H1 (cell line): ENCODE data around the gene CYP2W1. TPM values are rescaled to one million over a fixed set of nuclear protein-coding genes. Genes with fewer than 3 reads are reported as not detected.
A peak's percentile ranks its signal among the peaks of the same experiment; 100 is the strongest.

ENCODE experiments used
- CTCF ChIA-PET: fragments of 300-600 bp; sonication (Branson Sonifier 250); formaldehyde crosslinking; loops from one replicate; lab custom pipeline; 2021; ENCODE audit not compliant: partially characterized antibody; lab: Charles Lee
- POLR2A ChIA-PET: fragments of 300-600 bp; sonication (Branson Sonifier 250); formaldehyde crosslinking; loops from one replicate; lab custom pipeline; 2021; ENCODE audit warnings: inconsistent platforms; ENCODE audit not compliant: partially characterized antibody; lab: Charles Lee
- DNase-seq, 2 experiments: peaks; one replicate each; pipeline versions ENCODE4 v3.0.0 to v3.0.0-alpha.2; 2010 to 2022; ENCODE audit warnings: low spot score in 2 of 2, low read depth in 1 of 2, mixed read lengths in 1 of 2
- FAIRE-seq: peaks from 2 replicates; lab custom pipeline; 2011; peaks lifted over from hg19 to GRCh38; lab: Jason Lieb, UNC
- H2AFZ ChIP-seq: 2 replicates; pipeline ENCODE4 v1.8.1; 2012; ENCODE audit warnings: low read length, inconsistent platforms
- H2AK5ac ChIP-seq: 2 replicates; pipeline ENCODE4 v1.6.1; 2013; ENCODE audit warnings: low read depth, low read length
- H2BK120ac ChIP-seq: replicated peaks from 2 replicates; pipeline ENCODE3; 2013; ENCODE audit warnings: low read depth, low read length, inconsistent platforms
- H2BK12ac ChIP-seq: 2 replicates; pipeline ENCODE4 v1.6.1; 2013; ENCODE audit warnings: low read depth, low read length
- H2BK15ac ChIP-seq: 2 replicates; pipeline ENCODE4 v1.6.1; 2013; ENCODE audit warnings: low read length
- H2BK20ac ChIP-seq: 2 replicates; pipeline ENCODE4 v1.6.1; 2013; ENCODE audit warnings: low read length
- H2BK5ac ChIP-seq: 2 replicates; pipeline ENCODE4 v1.6.1; 2013; ENCODE audit warnings: low read depth, low read length
- H3K14ac ChIP-seq: 2 replicates; pipeline ENCODE4 v1.6.1; 2013; ENCODE audit warnings: inconsistent platforms; ENCODE audit not compliant: insufficient read length
- H3K18ac ChIP-seq: 2 replicates; pipeline ENCODE4 v1.6.1; 2013; ENCODE audit warnings: low read length; ENCODE audit errors: extremely low read depth
- H3K23ac ChIP-seq: 2 replicates; pipeline ENCODE4 v1.6.1; 2013; ENCODE audit warnings: inconsistent platforms; ENCODE audit not compliant: insufficient read length
- H3K23me2 ChIP-seq: 2 replicates; pipeline ENCODE4 v1.6.1; 2013; ENCODE audit warnings: low read depth, low read length
- H3K27ac ChIP-seq: 2 replicates; pipeline ENCODE4 v1.6.1; 2011; ENCODE audit warnings: low read depth, low read length, inconsistent platforms
- H3K27me3 ChIP-seq, 4 experiments: replicated peaks in 1 of 4; 1 replicate in 1 of 4; 2 replicates in 3 of 4; pipeline versions ENCODE4 v1.6.1 to v1.8.1; 2011 to 2013; ENCODE audit warnings: low read length in 3 of 4, mild to moderate bottlenecking in 3 of 4, inconsistent platforms in 2 of 4, mixed read lengths in 2 of 4, moderate library complexity in 1 of 4; ENCODE audit not compliant: control insufficient read depth in 3 of 4, insufficient read depth in 3 of 4; ENCODE audit errors: extremely low read depth in 1 of 4
- H3K36me3 ChIP-seq, 4 experiments: 2 replicates each; pipeline versions ENCODE4 v1.6.1 to v1.8.1; 2011 to 2013; ENCODE audit warnings: mild to moderate bottlenecking in 4 of 4, low read length in 3 of 4, moderate library complexity in 2 of 4, control low read depth in 1 of 4, inconsistent platforms in 1 of 4; ENCODE audit not compliant: insufficient read depth in 4 of 4, control insufficient read depth in 2 of 4
- H3K4ac ChIP-seq: replicated peaks from 2 replicates; pipeline ENCODE3; 2013; ENCODE audit warnings: low read length, low read depth, mixed read lengths, inconsistent platforms; ENCODE audit not compliant: insufficient read length
- H3K4me1 ChIP-seq, 4 experiments: replicated peaks in 1 of 4; 1 replicate in 1 of 4; 2 replicates in 3 of 4; pipeline versions ENCODE4 v1.6.1 to v1.8.1; 2011 to 2013; ENCODE audit warnings: low read length in 3 of 4, inconsistent platforms in 2 of 4, mixed read lengths in 1 of 4; ENCODE audit not compliant: insufficient read depth in 4 of 4, control insufficient read depth in 3 of 4
- H3K4me2 ChIP-seq, 2 experiments: 2 replicates each; pipeline versions ENCODE4 v1.6.1 to v1.8.1; 2011 to 2013; ENCODE audit warnings: low read depth in 2 of 2, low read length in 2 of 2, control low read depth in 1 of 2, inconsistent platforms in 1 of 2, mild to moderate bottlenecking in 1 of 2; ENCODE audit not compliant: insufficient read depth in 1 of 2
- H3K4me3 ChIP-seq, 4 experiments: fragments of 200-600, 300-600 bp in 1 of 4; sonication (generic), shearing (Covaris generic), sonication (Bioruptor Twin) in 1 of 4; 2 replicates each; pipeline versions ENCODE4 v1.5.1 to v1.8.1; 2011 to 2016; ENCODE audit warnings: low read length in 4 of 4, low read depth in 3 of 4, control low read depth in 2 of 4, inconsistent platforms in 2 of 4, mild to moderate bottlenecking in 2 of 4, mixed read lengths in 1 of 4, moderate library complexity in 1 of 4; ENCODE audit not compliant: insufficient read depth in 2 of 4; ENCODE audit errors: extremely low read depth in 1 of 4
- H3K56ac ChIP-seq: replicated peaks from 2 replicates; pipeline ENCODE3; 2013; ENCODE audit warnings: low read depth, mild to moderate bottlenecking, mixed read lengths, low read length, inconsistent platforms; ENCODE audit not compliant: insufficient read length
- H3K79me1 ChIP-seq: 2 replicates; pipeline ENCODE4 v1.6.1; 2013; ENCODE audit warnings: low read depth, low read length, control low read depth
- H3K79me2 ChIP-seq, 2 experiments: 2 replicates each; pipeline versions ENCODE4 v1.6.1 to v1.8.1; 2012 to 2013; ENCODE audit warnings: low read length in 2 of 2, mild to moderate bottlenecking in 2 of 2, inconsistent platforms in 1 of 2; ENCODE audit not compliant: insufficient read depth in 2 of 2, control insufficient read depth in 1 of 2
- H3K9ac ChIP-seq, 4 experiments: replicated peaks in 1 of 4; 1 replicate in 1 of 4; 2 replicates in 3 of 4; pipeline versions ENCODE4 v1.6.1 to v1.8.1; 2011 to 2013; ENCODE audit warnings: low read depth in 3 of 4, low read length in 3 of 4, control low read depth in 2 of 4, mild to moderate bottlenecking in 2 of 4, moderate library complexity in 2 of 4, inconsistent platforms in 1 of 4; ENCODE audit errors: extremely low read depth in 1 of 4
- H3K9me3 ChIP-seq, 2 experiments: 2 replicates each; pipeline versions ENCODE4 v1.6.1 to v1.8.1; 2012 to 2013; ENCODE audit warnings: mild to moderate bottlenecking in 2 of 2, moderate library complexity in 2 of 2, control low read depth in 1 of 2, inconsistent platforms in 1 of 2, low read depth in 1 of 2, low read length in 1 of 2, mixed read lengths in 1 of 2; ENCODE audit not compliant: insufficient read depth in 2 of 2
- H4K20me1 ChIP-seq, 2 experiments: replicated peaks in 1 of 2; 2 replicates each; pipeline versions ENCODE3 to v1.8.1; 2011 to 2013; ENCODE audit warnings: inconsistent platforms in 2 of 2, low read length in 2 of 2, mild to moderate bottlenecking in 1 of 2; ENCODE audit not compliant: insufficient read depth in 2 of 2, control insufficient read depth in 1 of 2
- H4K5ac ChIP-seq: 2 replicates; pipeline ENCODE4 v1.6.1; 2013; ENCODE audit warnings: low read length, low read depth, mixed read lengths, inconsistent platforms; ENCODE audit not compliant: insufficient read length
- H4K8ac ChIP-seq: 2 replicates; pipeline ENCODE4 v1.8.0; 2013; ENCODE audit warnings: mild to moderate bottlenecking, moderate library complexity, low read length, inconsistent platforms; ENCODE audit not compliant: insufficient read depth; ENCODE audit errors: extremely low read depth
- H4K91ac ChIP-seq: replicated peaks from 2 replicates; pipeline ENCODE3; 2013; ENCODE audit warnings: low read length, mixed read lengths, inconsistent platforms; ENCODE audit not compliant: insufficient read length
- KDM5A ChIP-seq: fragments of 200-600 bp; IDR thresholded peaks from 2 replicates; pipeline ENCODE4 v1.7.1; 2012; ENCODE audit warnings: mild to moderate bottlenecking, low read length, inconsistent platforms, mixed read lengths
- POU5F1 ChIP-seq: IDR thresholded peaks from 2 replicates; pipeline ENCODE4 v1.6.1; 2011; ENCODE audit warnings: low read depth, mild to moderate bottlenecking, low read length, moderate library complexity
- RFX5 ChIP-seq: IDR thresholded peaks from 2 replicates; pipeline ENCODE4 v1.6.1; 2011; ENCODE audit warnings: low read depth, low read length, improper control_type of control experiment, borderline replicate concordance
- RXRA ChIP-seq: IDR thresholded peaks from 2 replicates; pipeline ENCODE4 v1.6.1; 2011; ENCODE audit warnings: low read depth, mild to moderate bottlenecking, low read length, moderate library complexity; ENCODE audit not compliant: insufficient read depth
- SIN3A ChIP-seq, 2 experiments: IDR thresholded peaks in 1 of 2; conservative IDR thresholded peaks in 1 of 2; 2 replicates each; pipeline ENCODE4 v1.6.1; 2011 to 2012; ENCODE audit warnings: low read length in 2 of 2, improper control_type of control experiment in 1 of 2, low read depth in 1 of 2, mild to moderate bottlenecking in 1 of 2
- SP1 ChIP-seq: IDR thresholded peaks from 2 replicates; pipeline ENCODE4 v1.6.1; 2011; ENCODE audit warnings: low read depth, low read length
- TEAD4 ChIP-seq: IDR thresholded peaks from 2 replicates; pipeline ENCODE4 v1.6.1; 2012; ENCODE audit warnings: low read depth, low read length, inconsistent platforms, mixed read lengths
- ZNF274 ChIP-seq: IDR thresholded peaks from 2 replicates; pipeline ENCODE4 v1.7.0; 2012; ENCODE audit warnings: low read length, borderline replicate concordance; ENCODE audit errors: extremely low read depth
- WGBS, 2 experiments: shearing (Covaris generic) in 1 of 2; methylation state at CpG; one replicate each; pipeline versions ENCODE4 v1.1.6 to v1.1.7; 2013 to 2015; ENCODE audit warnings: low lambda C conversion rate in 2 of 2, mixed read lengths in 2 of 2, inconsistent platforms in 1 of 2, low coverage in 1 of 2, missing lambda C conversion rate in 1 of 2; ENCODE audit not compliant: insufficient replicate concordance in 2 of 2, insufficient coverage in 1 of 2, insufficient read length in 1 of 2; ENCODE audit errors: extremely low coverage in 1 of 2, missing lambda C conversion rate in 1 of 2; 5-methylcytosine and 5-hydroxymethylcytosine counted together
- polyA plus RNA-seq, 7 experiments: library from polyadenylated mRNA; depleted of rRNA in 3 of 7; stranded (reverse) in 5 of 7; unstranded in 2 of 7; fragments of >200 nt in 5 of 7; fragments of 200-250 nt in 2 of 7; gene quantifications; 1 replicate in 5 of 7; 2 replicates in 1 of 7; 4 replicates in 1 of 7; pipeline versions ENCODE4 v1.2.1 to v1.2.3, GENCODE V29; 2011 to 2013; ENCODE audit warnings: missing spikeins in 2 of 7, mixed read lengths in 2 of 7
- total RNA-seq: library from RNA; stranded (reverse); fragmentation: NEBNext Ultra II Directional; extraction: Animal tissue kit (Norgen Biotek cat#: 25700); gene quantifications from 2 replicates; pipeline ENCODE4 v1.2.1, GENCODE V29; 2021
- TF ChIP-seq, protein P1 (sequence below): IDR thresholded peaks from 2 replicates; pipeline ENCODE4 v1.6.1; 2012; ENCODE audit warnings: low read length, inconsistent platforms
- TF ChIP-seq, protein P2 (sequence below): IDR thresholded peaks from 2 replicates; pipeline ENCODE4 v1.6.1; 2012; ENCODE audit warnings: inconsistent platforms

CYP2W1 gene
- total and polyA plus RNA-seq, 2 of the 8 experiments (the other 6 are each of a cell fraction or from before 2014, with no cell fraction given): not detected

DNA sequence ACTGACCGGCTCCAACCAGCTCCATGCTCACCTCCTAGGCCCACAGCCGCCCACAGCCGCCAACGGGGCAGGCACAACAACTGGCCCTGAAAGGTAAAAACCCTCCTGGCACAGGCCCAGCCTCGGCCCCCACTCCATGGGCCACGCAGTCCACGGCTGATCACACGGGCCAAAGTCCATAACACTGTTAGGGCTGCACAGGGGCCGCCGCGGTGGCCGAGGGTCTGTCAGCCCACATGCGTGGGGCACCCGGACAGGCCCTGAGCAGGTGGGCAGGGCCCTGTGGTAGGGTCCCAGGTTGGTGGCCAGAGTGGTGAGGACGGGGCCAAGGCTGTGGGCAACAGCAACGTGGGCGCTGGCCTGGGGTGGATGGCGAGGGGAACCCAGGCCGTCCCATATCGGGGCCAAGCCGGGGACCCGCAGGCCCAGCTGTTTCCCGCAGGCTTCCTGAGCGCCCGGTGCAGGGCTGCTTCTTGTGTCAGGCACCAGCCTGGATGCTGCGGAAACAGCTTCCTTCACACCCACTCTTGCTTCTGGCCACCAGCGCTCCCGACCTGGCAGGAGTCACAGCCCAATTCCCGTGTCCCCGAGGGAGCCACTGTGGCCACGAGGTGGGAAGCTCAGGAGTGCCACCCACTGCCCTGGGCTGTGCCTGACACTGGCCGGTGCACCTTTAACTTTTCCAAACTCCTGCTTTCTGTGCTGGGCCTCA, 29.2 kb downstream of the CYP2W1 start:
- no peak overlapping the region for H3K56ac ChIP-seq
- no peak overlapping the region for H3K27ac ChIP-seq
- peaks cover 0 to 3% of the 10 kb centered on the region in 2 experiments; a peak in 1 of 4 replicates for H3K79me2 ChIP-seq
- H3K4me1 ChIP-seq: no peaks in the 10 kb centered on the region
- H2AFZ ChIP-seq: no peak overlapping the region
- H3K9ac ChIP-seq: no peak overlapping the region; a peak in 1 of 7 replicates
- H4K91ac ChIP-seq: no peak overlapping the region
- no peak overlapping the region for H4K5ac ChIP-seq
- no peak overlapping the region for H2AK5ac ChIP-seq
- no peak overlapping the region for H2BK20ac ChIP-seq
- FAIRE-seq (no peak), DNase-seq (no peak)
- peaks cover 0 to 8% (median 0%) of the 10 kb centered on the region in 4 experiments; a peak in 3 of 8 replicates for H3K36me3 ChIP-seq
- H2BK12ac ChIP-seq: no peak overlapping the region
- H3K9me3 ChIP-seq: peaks cover 0 to 8% of the 10 kb centered on the region in 2 experiments; a peak in 1 of 4 replicates
- H3K79me1 ChIP-seq: peaks cover 7% of the 10 kb centered on the region
- no peak overlapping the region for H2BK15ac ChIP-seq
- H4K8ac ChIP-seq: peak overlapping the region; percentile 57; the same call in 1 of the 2 replicates
- H3K23me2 ChIP-seq: peaks cover 8% of the 10 kb centered on the region; the same call in 1 of the 2 replicates
- H3K4ac ChIP-seq: no peak overlapping the region
- H3K23ac ChIP-seq: no peak overlapping the region
- H2BK5ac ChIP-seq: no peak overlapping the region
- no peak overlapping the region for H3K14ac ChIP-seq
- no peak overlapping the region for H3K4me3 ChIP-seq
- H3K4me2 ChIP-seq: no peak overlapping the region
- no peaks in the 10 kb centered on the region for H3K27me3 ChIP-seq
- POLR2A ChIA-PET: no interaction called here
- H3K18ac ChIP-seq: no peak overlapping the region
- no peak overlapping the region for H2BK120ac ChIP-seq
- WGBS, 2 experiments: 94% methylated on average over 29 of the region's 32 CpGs; no CpG with 5 or more reads in 1 of the 2 experiments
- CTCF ChIA-PET: interaction anchor here (0.6 to 2.0 kb wide), 7 partner anchors 12 to 394 kb away, joined by 3 to 5 read pairs (median 3); partner anchors contain the start of gene GPR146
- H4K20me1 ChIP-seq: peaks cover 3 to 11% of the 10 kb centered on the region in 2 experiments
- no peak for TF ChIP-seq RXRA
- no peak for TF ChIP-seq RFX5
- TF ChIP-seq, protein P1, sequence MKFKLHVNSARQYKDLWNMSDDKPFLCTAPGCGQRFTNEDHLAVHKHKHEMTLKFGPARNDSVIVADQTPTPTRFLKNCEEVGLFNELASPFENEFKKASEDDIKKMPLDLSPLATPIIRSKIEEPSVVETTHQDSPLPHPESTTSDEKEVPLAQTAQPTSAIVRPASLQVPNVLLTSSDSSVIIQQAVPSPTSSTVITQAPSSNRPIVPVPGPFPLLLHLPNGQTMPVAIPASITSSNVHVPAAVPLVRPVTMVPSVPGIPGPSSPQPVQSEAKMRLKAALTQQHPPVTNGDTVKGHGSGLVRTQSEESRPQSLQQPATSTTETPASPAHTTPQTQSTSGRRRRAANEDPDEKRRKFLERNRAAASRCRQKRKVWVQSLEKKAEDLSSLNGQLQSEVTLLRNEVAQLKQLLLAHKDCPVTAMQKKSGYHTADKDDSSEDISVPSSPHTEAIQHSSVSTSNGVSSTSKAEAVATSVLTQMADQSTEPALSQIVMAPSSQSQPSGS: no peak
- TF ChIP-seq TEAD4: no peak
- TF ChIP-seq, protein P2, sequence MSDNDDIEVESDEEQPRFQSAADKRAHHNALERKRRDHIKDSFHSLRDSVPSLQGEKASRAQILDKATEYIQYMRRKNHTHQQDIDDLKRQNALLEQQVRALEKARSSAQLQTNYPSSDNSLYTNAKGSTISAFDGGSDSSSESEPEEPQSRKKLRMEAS: no peak
- no peak for TF ChIP-seq POU5F1
- TF ChIP-seq SIN3A (conservative IDR thresholded peaks at IDR 0.05 in 1 of 2, IDR thresholded peaks at IDR 0.05 in 1 of 2; ENCODE audit: low read depth in 1 of 2, low read length in 2 of 2): no peak
- TF ChIP-seq ZNF274: no peak
- TF ChIP-seq SP1: no peak
- TF ChIP-seq KDM5A: no peak
